ENCODE results near the gene ZNF433. TPM values are rescaled to one million over a fixed set of nuclear protein-coding genes. Genes with fewer than 3 reads are reported as not detected.

ZNF433 gene
- total and polyA plus RNA-seq, 2 experiments from 2014 or later = 2.0 to 3.4 TPM

- H4K20me1 ChIP-seq (replicated peaks; ENCODE audit: insufficient read depth) = no peaks in the 10 kb centered on the region
- no peaks in the 10 kb centered on the region for H3F3A ChIP-seq (replicated peaks; ENCODE audit: low read depth)
- no peak overlapping the region for H2AFZ ChIP-seq
- no peaks in the 10 kb centered on the region for H3K4me1 Mint-ChIP-seq
- no peak for TF ChIP-seq EZH2 (IDR thresholded peaks at IDR 0.05; ENCODE audit: low read depth, unreplicated experiment)
- TF ChIP-seq CTCF (conservative IDR thresholded peaks at IDR 0.05; ENCODE audit: low read depth in 2 of 2) = no peak
- no peak for TF ChIP-seq ZNF331 (CRISPR knock-in tag; IDR thresholded peaks at IDR 0.05; ENCODE audit: low read depth)
- TF ChIP-seq ZNF462 (CRISPR knock-in tag; IDR thresholded peaks at IDR 0.05) = no peak
- TF ChIP-seq NANOG (IDR thresholded peaks at IDR 0.05; ENCODE audit: borderline replicate concordance) = no peak
- H3K9me3 Mint-ChIP-seq = peaks cover 96% of the 10 kb centered on the region
- no peak overlapping the region for H3K4me3 Mint-ChIP-seq
- ATAC-seq = no peak
- H3K4me1 ChIP-seq (ENCODE audit: insufficient read depth) = no peaks in the 10 kb centered on the region
- no peak for DNase-seq (ENCODE audit: low spot score)
- peaks cover 23% of the 10 kb centered on the region for H3K36me3 ChIP-seq (ENCODE audit: insufficient read depth)
- no peak overlapping the region for H3K4me2 ChIP-seq
- no peak overlapping the region for H3K27ac ChIP-seq (ENCODE audit: low read depth)
- peaks cover 41% of the 10 kb centered on the region for H3K36me3 Mint-ChIP-seq (ENCODE audit: low read depth)
- no peak overlapping the region for H3K4me3 ChIP-seq
- H3K79me2 ChIP-seq (replicated peaks; ENCODE audit: insufficient read depth) = no peaks in the 10 kb centered on the region
- H3K27me3 ChIP-seq (ENCODE audit: insufficient read depth) = no peaks in the 10 kb centered on the region
- no peak overlapping the region for H3K27ac Mint-ChIP-seq
- no peaks in the 10 kb centered on the region for H3K27me3 Mint-ChIP-seq (ENCODE audit: insufficient read depth, low read depth, poor library complexity)
- peaks cover 6% of the 10 kb centered on the region; the same call in 1 of the 2 replicates for H3K9me2 ChIP-seq (ENCODE audit: insufficient read depth)
These were observed 56.0 kb downstream of the ZNF433 start for GRCh38 chr19:11979527-11979926.

Data from GM23338 (cell line).